ENCODE data around the gene ARSG.

DNA sequence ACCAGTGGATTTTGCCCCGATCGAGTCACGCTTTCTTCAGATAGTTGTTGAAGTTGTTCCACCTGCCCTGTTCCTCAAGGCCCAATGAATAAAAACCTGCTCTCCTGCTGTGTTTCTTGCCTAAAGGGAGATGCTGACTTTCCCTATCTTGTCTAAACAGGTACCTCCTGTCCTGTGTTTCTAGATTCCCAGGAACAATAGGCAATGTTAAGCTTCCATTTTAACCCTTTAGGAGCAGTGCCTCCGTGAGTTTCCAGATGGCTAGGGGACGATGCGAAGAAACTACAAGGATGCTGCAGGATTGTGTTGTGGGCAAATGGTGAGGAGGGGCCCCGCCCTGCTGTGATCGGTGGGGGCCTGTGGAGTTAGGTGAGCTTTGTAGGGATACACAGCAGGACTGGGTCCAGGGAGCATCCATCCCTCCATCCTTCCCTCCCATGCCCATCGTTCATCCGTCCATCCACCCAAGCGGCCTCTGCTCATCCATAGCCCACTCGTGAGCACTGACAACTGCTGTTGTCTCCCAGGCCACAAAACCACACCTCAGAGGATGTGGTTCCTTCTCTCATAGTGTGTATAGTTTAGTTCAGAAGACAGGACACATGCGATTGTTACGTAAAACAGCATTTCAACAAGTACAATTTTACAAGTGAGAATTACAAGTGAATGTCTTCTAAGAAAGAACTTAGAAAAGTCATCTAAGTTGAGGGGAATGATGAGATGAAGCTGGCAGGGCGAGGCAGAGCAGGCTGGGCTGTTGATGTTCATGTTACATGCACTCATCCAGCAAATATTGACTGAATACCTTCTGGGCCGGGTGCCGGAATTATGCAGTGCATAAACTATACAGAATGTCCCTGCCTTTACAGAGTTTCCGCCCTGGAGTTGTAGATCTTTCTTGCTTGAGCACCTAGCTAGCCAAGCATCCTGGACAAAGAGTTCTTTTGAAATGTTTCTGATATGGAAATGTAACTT is 5.2 kb downstream of the ARSG start:
- TF ChIP-seq POLR2A (IDR thresholded peaks at IDR 0.05; ENCODE audit: control extremely low read depth in 1 of 2, low read depth in 2 of 2, low read length in 2 of 2) (no peak), RFX5 (IDR thresholded peaks at IDR 0.05; ENCODE audit: borderline replicate concordance, low read depth, low read length) (no peak), TCF12 (IDR thresholded peaks at IDR 0.05; ENCODE audit: low read depth, low read length) (no peak), RXRA (IDR thresholded peaks at IDR 0.05; ENCODE audit: insufficient read depth, low read depth, low read length) (no peak), CTCF (IDR thresholded peaks at IDR 0.05; ENCODE audit: control extremely low read depth in 1 of 3, insufficient read depth in 1 of 3, low read depth in 1 of 3, low read length in 3 of 3) (no peak), USF2 (IDR thresholded peaks at IDR 0.05; ENCODE audit: low read length) (no peak), JUN (IDR thresholded peaks at IDR 0.05; ENCODE audit: low read depth, low read length) (no peak), TAF1 (IDR thresholded peaks at IDR 0.05; ENCODE audit: low read depth, low read length) (no peak), BACH1 (IDR thresholded peaks at IDR 0.05; ENCODE audit: low read length) (no peak)

All from H1 (cell line).